SK-N-SH (cell line): ENCODE results near the gene PRIM1. TPM values are rescaled to one million over a fixed set of nuclear protein-coding genes. Genes with fewer than 3 reads are reported as not detected.
"Not testable (repeated sequence)": the region's sequence is repeated elsewhere in the genome, so short reads cannot be mapped to it uniquely, and the experiment has no call there.

Experiments
- CTCF ChIA-PET: fragments of 300-600, 350-600 bp; formaldehyde crosslinking; extraction: SDS; loops from one replicate; lab custom pipeline; 2021; lab: Yijun Ruan, JAX
- POLR2A ChIA-PET: fragments of 350-600 bp; sonication (Branson Sonifier 250); formaldehyde crosslinking; extraction: SDS; loops from one replicate; lab custom pipeline; 2020; ENCODE audit warnings: antibody characterized with exemption, inconsistent platforms; lab: Yijun Ruan, JAX
- DNase-seq: peaks from one replicate; pipeline ENCODE4 v3.0.0; 2012
- H2AFZ ChIP-seq: fragments of 200-600 bp; sonication (generic); 2 replicates; pipeline ENCODE4 v1.8.1; 2016; ENCODE audit warnings: antibody characterized with exemption, mild to moderate bottlenecking, low read depth
- H3F3A ChIP-seq: fragments of 200-600 bp; sonication (generic); replicated peaks from 2 replicates; pipeline ENCODE3; 2016; ENCODE audit warnings: antibody characterized with exemption, mild to moderate bottlenecking; ENCODE audit not compliant: insufficient read depth
- H3K27ac ChIP-seq, 2 experiments: fragments of 200-500 bp in 1 of 2; fragments of 200-600 bp in 1 of 2; sonication (Bioruptor generic) in 1 of 2; sonication (generic), shearing (Covaris generic) in 1 of 2; 2 replicates each; pipeline versions ENCODE4 v1.5.1 to v1.6.1; 2014 to 2016; ENCODE audit warnings: low read depth in 2 of 2, inconsistent platforms in 1 of 2, low read length in 1 of 2, mild to moderate bottlenecking in 1 of 2, mixed read lengths in 1 of 2
- H3K27me3 ChIP-seq: fragments of 200-600 bp; sonication (generic), shearing (Covaris generic); 2 replicates; pipeline ENCODE4 v1.6.1; 2016; ENCODE audit warnings: mixed run types; ENCODE audit not compliant: insufficient read depth
- H3K36me3 ChIP-seq, 2 experiments: fragments of 200-500 bp in 1 of 2; fragments of 200-600 bp in 1 of 2; sonication (Bioruptor generic) in 1 of 2; sonication (generic) in 1 of 2; replicated peaks in 1 of 2; 2 replicates each; pipeline versions ENCODE3 to v1.5.1; 2014 to 2016; ENCODE audit warnings: low read length in 1 of 2, mild to moderate bottlenecking in 1 of 2; ENCODE audit not compliant: insufficient read depth in 2 of 2, control insufficient read depth in 1 of 2
- H3K4me1 ChIP-seq, 2 experiments: fragments of 200-500 bp in 1 of 2; fragments of 200-600 bp in 1 of 2; sonication (Bioruptor generic) in 1 of 2; sonication (generic), shearing (Covaris generic) in 1 of 2; 2 replicates each; pipeline versions ENCODE4 v1.5.1 to v1.6.1; 2014 to 2016; ENCODE audit warnings: low read depth in 1 of 2, low read length in 1 of 2, mixed run types in 1 of 2; ENCODE audit not compliant: insufficient read depth in 2 of 2, control insufficient read depth in 1 of 2
- H3K4me2 ChIP-seq: fragments of 200-600 bp; sonication (generic), shearing (Covaris generic); 2 replicates; pipeline ENCODE4 v1.6.1; 2017; ENCODE audit warnings: mixed run types
- H3K4me3 ChIP-seq, 2 experiments: fragments of 200-500 bp in 1 of 2; fragments of 200-600 bp in 1 of 2; sonication (Bioruptor generic) in 1 of 2; sonication (generic), shearing (Covaris generic) in 1 of 2; 2 replicates each; pipeline versions ENCODE4 v1.5.1 to v1.8.1; 2014 to 2016; ENCODE audit warnings: low read depth in 2 of 2, inconsistent platforms in 1 of 2, low read length in 1 of 2, mild to moderate bottlenecking in 1 of 2, mixed read lengths in 1 of 2, moderate library complexity in 1 of 2
- H3K79me2 ChIP-seq: fragments of 200-600 bp; sonication (generic); 2 replicates; pipeline ENCODE4 v1.8.1; 2017; ENCODE audit warnings: mild to moderate bottlenecking; ENCODE audit not compliant: insufficient read depth
- H3K9ac ChIP-seq: fragments of 200-600 bp; sonication (generic); 2 replicates; pipeline ENCODE4 v1.6.1; 2017; ENCODE audit warnings: mixed run types
- H3K9me2 ChIP-seq: fragments of 200-600 bp; sonication (generic); 2 replicates; pipeline ENCODE4 v1.6.1; 2017; ENCODE audit warnings: mixed run types
- H3K9me3 ChIP-seq: fragments of 200-600 bp; sonication (generic); 2 replicates; pipeline ENCODE4 v1.6.1; 2017; ENCODE audit warnings: mixed run types, mild to moderate bottlenecking, moderate library complexity
- H4K20me1 ChIP-seq: fragments of 200-600 bp; sonication (generic); 2 replicates; pipeline ENCODE4 v1.6.1; 2017; ENCODE audit warnings: mild to moderate bottlenecking, mixed run types; ENCODE audit not compliant: insufficient read depth
- ELF1 ChIP-seq: IDR thresholded peaks from 2 replicates; pipeline ENCODE4 v1.4.0; 2012
- FOSL2 ChIP-seq: IDR thresholded peaks from 2 replicates; pipeline ENCODE4 v1.4.0; 2012; ENCODE audit warnings: low read depth, mild to moderate bottlenecking, moderate library complexity, borderline replicate concordance
- FOXJ3 ChIP-seq: sonication (generic); formaldehyde crosslinking; IDR thresholded peaks from 2 replicates; pipeline ENCODE4 v1.5.1; 2020; ENCODE audit warnings: mild to moderate bottlenecking, missing genetic modification reagents
- FOXM1 ChIP-seq: IDR thresholded peaks from 2 replicates; pipeline ENCODE4 v1.4.0; 2012; ENCODE audit warnings: low read depth, mild to moderate bottlenecking
- IRF3 ChIP-seq: fragments of 150-350 bp; IDR thresholded peaks from 2 replicates; pipeline ENCODE4 v1.6.1; 2016; ENCODE audit warnings: mild to moderate bottlenecking, low read depth, low read length
- JUND ChIP-seq: IDR thresholded peaks from 2 replicates; pipeline ENCODE4 v1.4.0; 2012
- MEF2A ChIP-seq: IDR thresholded peaks from 2 replicates; pipeline ENCODE4 v1.4.0; 2012; ENCODE audit warnings: low read depth, borderline replicate concordance
- MXI1 ChIP-seq: IDR thresholded peaks from 2 replicates; pipeline ENCODE4 v1.6.1; 2012; ENCODE audit warnings: mild to moderate bottlenecking, low read depth, low read length, improper control_type of control experiment
- NFIC ChIP-seq: IDR thresholded peaks from 2 replicates; pipeline ENCODE4 v1.4.0; 2012; ENCODE audit warnings: borderline replicate concordance
- PBX3 ChIP-seq: IDR thresholded peaks from 2 replicates; pipeline ENCODE4; 2012
- POLR2AphosphoS5 ChIP-seq: IDR thresholded peaks from 2 replicates; pipeline ENCODE4 v1.6.1; 2012; ENCODE audit warnings: low read depth, low read length
- RAD21 ChIP-seq: IDR thresholded peaks from 2 replicates; pipeline ENCODE4 v1.6.1; 2012; ENCODE audit warnings: mild to moderate bottlenecking, low read length
- REST ChIP-seq: IDR thresholded peaks from 2 replicates; pipeline ENCODE4 v1.6.1; 2012; ENCODE audit warnings: mild to moderate bottlenecking, low read depth, low read length, moderate library complexity
- RXRA ChIP-seq: IDR thresholded peaks from 2 replicates; pipeline ENCODE4 v1.4.0; 2012; ENCODE audit warnings: low read depth, mild to moderate bottlenecking, borderline replicate concordance
- SIN3A ChIP-seq: IDR thresholded peaks from 2 replicates; pipeline ENCODE4 v1.6.1; 2012; ENCODE audit warnings: low read depth, mild to moderate bottlenecking, low read length, moderate library complexity, borderline replicate concordance
- SMC3 ChIP-seq: IDR thresholded peaks from 2 replicates; pipeline ENCODE4 v1.6.1; 2012; ENCODE audit warnings: low read depth, low read length, improper control_type of control experiment
- TEAD4 ChIP-seq: IDR thresholded peaks from 2 replicates; pipeline ENCODE4 v1.4.0; 2012; ENCODE audit warnings: mild to moderate bottlenecking, borderline replicate concordance; ENCODE audit not compliant: insufficient read depth
- USF2 ChIP-seq: fragments of 150-350 bp; IDR thresholded peaks from 2 replicates; pipeline ENCODE4 v1.6.1; 2017; ENCODE audit warnings: antibody characterized with exemption, low read length, low read depth, borderline replicate concordance
- ZBTB33 ChIP-seq: IDR thresholded peaks from 2 replicates; pipeline ENCODE4 v1.4.0; 2012; ENCODE audit warnings: low read depth, borderline replicate concordance
- WGBS: methylation state at CpG from one replicate; pipeline ENCODE4 v1.1.6; 2017; ENCODE audit warnings: low lambda C conversion rate; 5-methylcytosine and 5-hydroxymethylcytosine counted together
- polyA plus RNA-seq, 3 experiments: library from polyadenylated mRNA; depleted of rRNA; stranded (reverse); fragments of >200 nt; gene quantifications; 2 replicates each; pipeline ENCODE4 v1.2.3, GENCODE V29; 2012
- TF ChIP-seq, protein P1 (sequence below): fragments of 200-600 bp; sonication (generic); IDR thresholded peaks from 2 replicates; pipeline ENCODE4 v1.6.1; 2017; ENCODE audit warnings: antibody characterized with exemption, mild to moderate bottlenecking, moderate library complexity

Gene PRIM1
- polyA plus RNA-seq, 1 of the 3 experiments (the other 2 are of a cell fraction): 10.9 TPM

GRCh38 chr12:56792678-56793077 lies 40.6 kb upstream of the PRIM1 start:
- Histone ChIP-seq H3K27me3 (no peaks in the 10 kb centered on the region; the same call in 1 of the 2 replicates), H3K79me2 (no peaks in the 10 kb centered on the region), H3K4me1 (no peaks in the 10 kb centered on the region), H3K4me2 (no peak overlapping the region), H2AFZ (no peak overlapping the region), H3K27ac (no peak overlapping the region), H3K9ac (no peak overlapping the region), H3K4me3 (no peak overlapping the region), H3F3A (no peaks in the 10 kb centered on the region), H3K9me2 (no peaks in the 10 kb centered on the region), H3K9me3 (no peaks in the 10 kb centered on the region), H3K36me3 (no peaks in the 10 kb centered on the region), H4K20me1 (no peaks in the 10 kb centered on the region)
- TF ChIP-seq ELF1 (no peak), NFIC (no peak), TEAD4 (no peak), RAD21 (no peak), SIN3A (no peak), PBX3 (no peak), REST (no peak), MXI1 (no peak), JUND (no peak), FOXJ3 (CRISPR knock-in tag) (no peak), USF2 (no peak), MEF2A (no peak), IRF3 (no peak), POLR2AphosphoS5 (no peak), FOXM1 (no peak), SMC3 (no peak), RXRA (no peak), ZBTB33 (no peak), FOSL2 (no peak)
- TF ChIP-seq, protein P1, sequence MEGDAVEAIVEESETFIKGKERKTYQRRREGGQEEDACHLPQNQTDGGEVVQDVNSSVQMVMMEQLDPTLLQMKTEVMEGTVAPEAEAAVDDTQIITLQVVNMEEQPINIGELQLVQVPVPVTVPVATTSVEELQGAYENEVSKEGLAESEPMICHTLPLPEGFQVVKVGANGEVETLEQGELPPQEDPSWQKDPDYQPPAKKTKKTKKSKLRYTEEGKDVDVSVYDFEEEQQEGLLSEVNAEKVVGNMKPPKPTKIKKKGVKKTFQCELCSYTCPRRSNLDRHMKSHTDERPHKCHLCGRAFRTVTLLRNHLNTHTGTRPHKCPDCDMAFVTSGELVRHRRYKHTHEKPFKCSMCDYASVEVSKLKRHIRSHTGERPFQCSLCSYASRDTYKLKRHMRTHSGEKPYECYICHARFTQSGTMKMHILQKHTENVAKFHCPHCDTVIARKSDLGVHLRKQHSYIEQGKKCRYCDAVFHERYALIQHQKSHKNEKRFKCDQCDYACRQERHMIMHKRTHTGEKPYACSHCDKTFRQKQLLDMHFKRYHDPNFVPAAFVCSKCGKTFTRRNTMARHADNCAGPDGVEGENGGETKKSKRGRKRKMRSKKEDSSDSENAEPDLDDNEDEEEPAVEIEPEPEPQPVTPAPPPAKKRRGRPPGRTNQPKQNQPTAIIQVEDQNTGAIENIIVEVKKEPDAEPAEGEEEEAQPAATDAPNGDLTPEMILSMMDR: no peak
- ChIA-PET CTCF (interaction anchor here (1.0 kb wide), 1 partner anchor 234 kb away, joined by 3 read pairs; no protein-coding TSS in a partner anchor), POLR2A (no interaction called here)
- DNase-seq: no peak
- 66% methylated on average over 2 of the region's 2 CpGs for WGBS

DNA sequence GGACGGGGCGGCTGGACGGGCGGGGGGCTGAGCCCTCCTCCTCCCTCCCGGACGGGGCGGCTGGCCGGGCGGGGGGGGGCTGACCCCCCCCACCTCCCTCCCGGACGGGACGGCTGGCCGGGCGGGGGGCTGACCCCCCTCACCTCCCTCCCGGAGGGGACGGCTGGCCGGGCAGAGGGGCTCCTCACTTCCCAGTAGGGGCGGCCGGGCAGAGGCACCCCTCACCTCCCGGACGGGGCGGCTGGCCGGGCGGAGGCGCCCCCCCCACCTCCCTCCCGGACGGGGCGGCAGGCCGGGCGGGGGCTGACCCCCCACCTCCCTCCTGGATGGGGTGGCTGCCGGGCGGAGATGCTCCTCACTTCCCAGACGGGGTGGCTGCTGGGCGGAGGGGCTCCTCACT lies 37.3 kb upstream of the PRIM1 start:
- H3F3A ChIP-seq, H2AFZ ChIP-seq, H3K9me3 ChIP-seq, H3K4me3 ChIP-seq, H3K9me2 ChIP-seq, H3K4me1 ChIP-seq, H3K4me2 ChIP-seq, H3K79me2 ChIP-seq, H3K27me3 ChIP-seq, CTCF ChIA-PET, POLR2A ChIA-PET, H4K20me1 ChIP-seq, H3K9ac ChIP-seq, DNase-seq, H3K36me3 ChIP-seq, H3K27ac ChIP-seq: not testable (repeated sequence)
- no CpG with 5 or more reads among the region's 34 CpGs for WGBS
